Breast epithelium (tissue), 4 donors: ENCODE results near the gene TSSC4. TPM values are rescaled to one million over a fixed set of nuclear protein-coding genes. Genes with fewer than 3 reads are reported as not detected.

Experiments
- DNase-seq, 2 donors: peaks; one replicate each; pipeline ENCODE4 v3.0.0-alpha.2; 2019; ENCODE audit warnings: low spot score in 2 of 2
- H3K27ac ChIP-seq, 2 donors: fragments of 200-600 bp; sonication (generic) in 1 of 2; one replicate each; pipeline ENCODE4 v1.5.1; 2016 to 2019; ENCODE audit warnings: mild to moderate bottlenecking in 1 of 2
- H3K27me3 ChIP-seq, 2 donors: fragments of 200-600 bp; sonication (generic) in 1 of 2; one replicate each; pipeline versions ENCODE4 v1.5.1 to v1.6.0; 2017 to 2019; ENCODE audit warnings: control low read depth in 1 of 2, mild to moderate bottlenecking in 1 of 2
- H3K36me3 ChIP-seq: fragments of 200-600 bp; one replicate; pipeline ENCODE4 v1.5.1; 2019
- H3K4me1 ChIP-seq, 2 donors: fragments of 200-600 bp; sonication (generic); one replicate each; pipeline ENCODE4 v1.5.1; 2016 to 2019; ENCODE audit warnings: control low read depth in 1 of 2
- H3K4me3 ChIP-seq, 3 donors: fragments of 200-600 bp; sonication (generic); 1 replicate in 2 of 3; 2 replicates in 1 of 3; pipeline ENCODE4 v1.5.1; 2016 to 2019; ENCODE audit warnings: mild to moderate bottlenecking in 3 of 3, moderate library complexity in 2 of 3
- H3K9me3 ChIP-seq, 2 donors: fragments of 200-600 bp; sonication (generic) in 1 of 2; one replicate each; pipeline ENCODE4 v1.5.1; 2016 to 2019; ENCODE audit warnings: control low read depth in 1 of 2
- CTCF ChIP-seq, 3 donors: fragments of 450-650 bp; IDR thresholded peaks; one replicate each; pipeline ENCODE4 v1.5.1; 2016 to 2017; ENCODE audit warnings: antibody characterized with exemption in 3 of 3, mild to moderate bottlenecking in 3 of 3, moderate library complexity in 3 of 3
- POLR2A ChIP-seq: fragments of 450-650 bp; IDR thresholded peaks from one replicate; pipeline ENCODE4 v1.6.1; 2016; ENCODE audit warnings: antibody characterized with exemption, mild to moderate bottlenecking, moderate library complexity
- POLR2AphosphoS5 ChIP-seq, 3 donors: sonication (generic); formaldehyde crosslinking; IDR thresholded peaks; one replicate each; pipeline ENCODE4 v1.6.1; 2017; ENCODE audit warnings: antibody characterized with exemption in 3 of 3
- intact Hi-C: fragments of 100-400 bp; cut with DNase I; formaldehyde crosslinking; loops from one replicate; pipeline ENCODE4 v1.15.1; 2023; ENCODE audit warnings: low total_unique reads
- total RNA-seq, 3 donors: library from RNA; depleted of rRNA; stranded (reverse); fragments of >200 nt; gene quantifications; one replicate each; pipeline ENCODE4 v1.1.0, GENCODE V29; 2016

TSSC4 gene
- total RNA-seq, 3 donors from 2014 or later: 36.8 to 44.9 (median 37.2) TPM

- Histone ChIP-seq H3K4me3 (peak overlapping the region in 2 of 3 donors; percentile 16 to 55), H3K27ac (peak overlapping the region; percentile 98 to 100), H3K36me3 (no peaks in the 10 kb centered on the region), H3K27me3 (no peaks in the 10 kb centered on the region), H3K9me3 (no peaks in the 10 kb centered on the region), H3K4me1 (peaks cover 70 to 85% of the 10 kb centered on the region in 2 donors)
- intact Hi-C loops: no loop called here
- no peak for DNase-seq
- TF ChIP-seq POLR2AphosphoS5 (IDR thresholded peaks at IDR 0.05) (no peak), CTCF (IDR thresholded peaks at IDR 0.05) (no peak), POLR2A (no peak)
Measured at GRCh38 chr11:2383852-2384804, 16.4 kb upstream of the TSSC4 start.

GRCh38 chr11:2385156-2386151, 15.1 kb upstream of the TSSC4 start:
- Histone ChIP-seq H3K4me3 (peak overlapping the region in 1 of 3 donors; percentile 55), H3K4me1 (peaks cover 66 to 81% of the 10 kb centered on the region in 2 donors), H3K27me3 (no peaks in the 10 kb centered on the region), H3K36me3 (no peaks in the 10 kb centered on the region), H3K27ac (peak overlapping the region; percentile 98 to 100), H3K9me3 (no peaks in the 10 kb centered on the region)
- TF ChIP-seq POLR2A: no peak
- no peak for TF ChIP-seq CTCF (IDR thresholded peaks at IDR 0.05)
- TF ChIP-seq POLR2AphosphoS5 (IDR thresholded peaks at IDR 0.05): no peak
- intact Hi-C loops: no loop called here
- DNase-seq: no peak

DNA sequence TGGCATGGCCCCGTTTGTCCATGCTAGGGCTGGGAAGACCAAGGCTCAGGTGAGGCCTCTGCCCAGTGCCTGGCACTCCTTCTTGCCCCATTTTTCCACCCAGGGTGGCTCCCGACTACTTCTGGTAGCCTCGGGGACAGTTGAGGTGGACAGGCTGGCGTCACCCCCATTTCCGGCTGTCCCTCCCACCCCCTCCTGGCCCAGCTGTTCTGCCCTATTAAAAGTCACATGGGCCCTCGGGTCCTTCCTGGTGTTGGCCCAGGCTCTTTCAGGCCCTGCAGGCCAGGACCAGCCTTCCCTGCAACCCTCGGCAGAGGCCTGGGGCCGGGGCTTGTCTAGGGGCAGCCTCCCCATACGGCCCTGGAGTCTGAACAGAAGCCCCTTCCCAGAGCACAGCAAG, 14.0 kb upstream of the TSSC4 start:
- TF ChIP-seq POLR2AphosphoS5 (IDR thresholded peaks at IDR 0.05) (no peak), CTCF (IDR thresholded peaks at IDR 0.05) (no peak)
- H3K4me3 ChIP-seq: peak overlapping the region in 1 of 3 donors; percentile 21
- DNase-seq: no peak
- H3K36me3 ChIP-seq: no peaks in the 10 kb centered on the region
- intact Hi-C loops: no loop called here
- no peaks in the 10 kb centered on the region for H3K9me3 ChIP-seq
- peak overlapping the region; percentile 73 to 85 for H3K27ac ChIP-seq
- peaks cover 59 to 77% of the 10 kb centered on the region in 2 donors for H3K4me1 ChIP-seq
- H3K27me3 ChIP-seq: no peaks in the 10 kb centered on the region

DNA sequence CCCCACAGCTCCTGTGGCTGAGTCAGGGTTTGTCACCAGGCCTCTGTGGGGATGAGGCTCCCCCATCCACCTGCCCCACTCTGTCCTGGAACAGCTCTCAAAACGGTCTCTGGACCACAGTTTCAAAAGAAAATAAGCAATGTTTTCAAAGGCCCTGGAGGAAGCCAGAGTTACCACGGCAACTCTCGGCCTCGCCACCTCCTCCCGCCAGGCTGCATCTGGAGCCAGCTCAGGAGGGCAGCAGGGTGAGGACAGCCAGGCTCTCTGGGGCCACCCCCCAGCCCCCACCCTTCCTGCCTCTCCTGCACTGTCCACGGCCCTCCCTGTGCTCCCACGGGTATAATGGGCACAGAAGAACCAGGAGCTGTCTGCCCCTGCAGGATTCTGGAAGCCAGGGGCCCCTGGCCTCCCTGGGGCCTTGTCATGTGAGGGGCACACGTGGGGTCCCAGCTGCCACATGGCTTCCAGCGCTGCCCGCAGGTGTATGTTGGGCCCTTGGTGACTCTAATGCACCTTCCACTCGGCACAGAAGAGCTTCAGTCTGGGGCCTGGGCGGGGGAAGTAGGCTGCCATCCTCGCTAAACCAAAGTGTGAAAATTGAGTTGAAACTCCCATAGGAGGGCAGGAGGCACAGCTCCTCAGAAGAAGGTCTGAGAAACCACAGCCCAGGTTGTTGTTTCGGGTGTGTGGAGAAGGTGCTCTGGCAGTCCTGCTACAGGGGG, 13.1 kb upstream of the TSSC4 start:
- H3K36me3 ChIP-seq: no peaks in the 10 kb centered on the region
- H3K27me3 ChIP-seq: no peaks in the 10 kb centered on the region
- peak overlapping the region in 1 of 3 donors; percentile 21 for H3K4me3 ChIP-seq
- TF ChIP-seq CTCF (IDR thresholded peaks at IDR 0.05): no peak
- no peak for TF ChIP-seq POLR2AphosphoS5 (IDR thresholded peaks at IDR 0.05)
- no peak for TF ChIP-seq POLR2A
- no peaks in the 10 kb centered on the region for H3K9me3 ChIP-seq
- intact Hi-C loops: no loop called here
- H3K4me1 ChIP-seq: peaks cover 50 to 70% of the 10 kb centered on the region in 2 donors
- DNase-seq: no peak
- H3K27ac ChIP-seq: peak overlapping the region; percentile 73 to 85
